ENCODE results near the gene DNAI1. TPM values are rescaled to one million over a fixed set of nuclear protein-coding genes. Genes with fewer than 3 reads are reported as not detected.

The DNAI1 gene
- total RNA-seq = 1.2 TPM in 1 of 2 replicates, not detected in the other

DNA sequence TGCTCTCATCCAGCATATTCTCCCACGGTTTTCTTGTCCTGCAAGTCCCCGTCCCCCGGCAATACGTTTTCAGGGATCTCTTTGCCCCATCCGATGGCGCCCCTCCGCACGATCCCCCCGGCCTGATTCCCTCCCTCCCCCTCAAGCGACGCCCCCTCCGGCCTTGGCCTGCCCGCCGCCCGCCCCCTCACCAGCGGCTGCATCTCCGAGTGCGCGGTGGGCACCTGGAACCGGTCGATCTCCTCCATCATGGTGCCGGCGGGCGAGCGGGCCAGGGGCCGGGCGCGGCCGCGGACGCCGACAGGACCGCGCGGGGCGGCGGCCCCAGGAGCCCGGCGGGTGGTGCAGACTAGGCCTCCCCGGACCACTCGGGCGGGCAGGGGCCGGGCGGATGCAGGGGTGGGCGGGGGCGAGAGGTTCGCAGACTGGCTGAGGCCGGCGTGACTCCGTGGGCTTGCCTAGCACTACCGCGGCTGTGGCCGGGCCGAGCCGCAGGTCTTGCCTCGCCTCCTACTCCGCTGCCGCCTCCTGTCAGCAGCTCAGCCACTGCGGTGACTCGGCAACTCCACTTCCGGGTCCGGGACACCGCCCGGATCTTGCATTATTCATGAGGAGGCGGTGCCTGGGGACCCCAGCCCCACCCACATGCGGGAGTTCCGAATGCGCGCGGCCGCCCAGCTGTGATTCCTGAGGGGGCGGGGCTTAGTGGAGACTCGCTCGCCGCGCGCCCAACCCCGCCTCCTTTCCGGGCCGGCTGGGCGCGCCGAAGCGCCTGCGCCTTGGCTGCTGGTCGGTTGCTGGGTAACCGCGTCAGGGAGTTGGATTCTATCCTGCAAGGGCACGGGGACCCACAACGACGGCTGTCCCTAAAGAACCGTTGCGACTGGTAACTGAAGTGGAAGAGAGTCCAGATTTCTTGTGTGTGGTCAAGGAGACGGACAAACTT, at the start of gene DNAI1, which contains the start of gene FAM219A:
Gene DNAI1, plus strand, starts transcription at position 793 of the 946 bp plus-strand sequence. CDS start 201 bp downstream, outside the sequence.
Gene FAM219A, minus strand, starts transcription at position 558 of the 946 bp plus-strand sequence. Its CDS starts 307 bp downstream, at position 251.

DNA sequence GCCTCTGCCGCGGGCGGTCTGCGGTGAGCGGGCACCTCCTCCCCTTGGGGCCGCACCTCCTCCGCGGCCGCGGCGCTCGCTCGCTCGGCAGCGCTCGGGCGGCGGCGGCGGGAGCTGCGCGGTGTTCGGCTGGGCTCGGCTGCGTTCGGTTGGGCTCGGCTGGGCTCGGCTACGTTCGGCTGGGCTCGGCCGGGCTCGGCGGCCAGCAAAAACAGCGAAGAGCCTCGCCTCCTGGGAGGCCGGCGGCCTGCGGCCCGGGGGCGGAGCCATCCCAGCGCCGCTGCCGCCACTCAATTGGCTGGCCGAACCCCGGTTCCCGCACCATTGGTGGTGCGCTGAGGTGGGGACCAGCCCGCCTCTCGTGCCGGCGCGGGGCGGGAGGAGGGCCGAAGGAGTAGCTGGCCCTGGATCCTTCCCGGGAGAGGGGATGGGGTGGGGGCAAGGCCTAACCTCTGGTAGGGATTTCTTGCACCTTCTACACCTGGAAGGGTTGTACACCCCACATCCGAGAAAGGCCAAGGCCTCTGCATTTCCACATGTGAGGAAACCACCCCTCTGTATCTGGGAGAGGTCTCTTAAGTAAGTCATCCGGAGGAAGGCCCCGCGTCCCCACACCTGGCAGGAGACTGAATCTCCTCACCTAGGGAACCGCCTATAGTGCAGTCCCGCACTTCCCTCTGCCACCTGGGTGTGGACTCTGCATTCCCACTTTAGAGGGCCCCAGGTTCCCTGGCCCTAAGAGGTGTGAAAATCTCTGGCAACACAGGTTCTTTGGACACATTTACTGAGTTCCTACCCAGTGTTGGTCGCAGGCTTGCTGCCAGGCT, 64.6 kb downstream of the DNAI1 start, which contains the start of gene ENHO:
Gene ENHO, minus strand, starts transcription at position 20 of the 827 bp plus-strand sequence. CDS start 1,295 bp downstream, outside the sequence.

Small RNA genes within 50 kb of the gene (small RNA-seq; reads per million reads assigned to genes)
- gene RN7SKP24 = not detected

Other genes starting within 250 kb of the DNAI1 start
- gene KIF24, start 129.5 kb upstream of the DNAI1 start, total RNA-seq = 1.4 and 2.0 TPM in 2 replicates
- 19.6 and 26.7 TPM in 2 replicates for gene NUDT2, start 129.2 kb upstream of the DNAI1 start, total RNA-seq
- 7.9 and 13.1 TPM in 2 replicates for gene MYORG, start 81.9 kb upstream of the DNAI1 start, total RNA-seq
- gene FAM219A, start 235 bp upstream of the DNAI1 start, total RNA-seq = 7.9 and 14.2 TPM in 2 replicates
- not detected in 2 replicates for gene ENHO, start 64.2 kb downstream of the DNAI1 start, total RNA-seq
- not detected in 2 replicates for gene CNTFR, start 130.9 kb downstream of the DNAI1 start, total RNA-seq
- 16.1 and 32.2 TPM in 2 replicates for gene RPP25L, start 153.3 kb downstream of the DNAI1 start, total RNA-seq
- 102 and 104 TPM in 2 replicates for gene DCTN3, start 161.7 kb downstream of the DNAI1 start, total RNA-seq
- not detected in 2 replicates for gene ARID3C, start 170.3 kb downstream of the DNAI1 start, total RNA-seq
- 46.3 and 71.0 TPM in 2 replicates for gene SIGMAR1, start 179.0 kb downstream of the DNAI1 start, total RNA-seq
- gene GALT, start 187.9 kb downstream of the DNAI1 start, total RNA-seq = 70.6 and 84.8 TPM in 2 replicates
- 22.6 and 37.7 TPM in 2 replicates for gene IL11RA, start 193.4 kb downstream of the DNAI1 start, total RNA-seq
- gene CCL27, start 203.9 kb downstream of the DNAI1 start, total RNA-seq = not detected in 2 replicates
- not detected in 2 replicates for gene CCL19, start 232.5 kb downstream of the DNAI1 start, total RNA-seq